ENCODE measurements around the gene SLC25A51. TPM values are rescaled to one million over a fixed set of nuclear protein-coding genes. Genes with fewer than 3 reads are reported as not detected.
A peak's percentile ranks its signal among the peaks of the same experiment; 100 is the strongest.

The SLC25A51 gene
- total RNA-seq, 1 experiment from 2014 or later = 29.6 TPM

GRCh38 chr9:37859043-37859442 is 44.9 kb downstream of the SLC25A51 start:
- H3K27me3 Mint-ChIP-seq (ENCODE audit: insufficient read depth, unreplicated experiment) = no peaks in the 10 kb centered on the region
- ChIA-PET POLR2A (interaction anchor here (0.7 to 1.1 kb wide), 2 partner anchors 8 to 44 kb away, joined by 3 read pairs; no protein-coding TSS in a partner anchor), CTCF (no interaction called here)
- H3K4me3 Mint-ChIP-seq (ENCODE audit: unreplicated experiment) = no peak overlapping the region
- H3K36me3 Mint-ChIP-seq (ENCODE audit: insufficient read depth, unreplicated experiment) = peaks cover 64% of the 10 kb centered on the region
- H3K4me1 Mint-ChIP-seq (ENCODE audit: insufficient read depth, unreplicated experiment) = no peaks in the 10 kb centered on the region
- no TSS peak for BruUV-seq (replicated peaks)
- intact Hi-C loops (cut with micrococcal nuclease) = no loop called here
- peak; percentile 7 for DNase-seq (ENCODE audit: unreplicated experiment)
- TF ChIP-seq CTCF (IDR thresholded peaks at IDR 0.05; ENCODE audit: unreplicated experiment) = no peak
- no peaks in the 10 kb centered on the region for H3K9me3 Mint-ChIP-seq (ENCODE audit: unreplicated experiment)
- no peak overlapping the region for H3K27ac Mint-ChIP-seq (ENCODE audit: low read depth, unreplicated experiment)

GRCh38 chr9:37856551-37856950 is 47.4 kb downstream of the SLC25A51 start:
- Mint-ChIP-seq H3K27me3 (ENCODE audit: insufficient read depth, unreplicated experiment) (no peaks in the 10 kb centered on the region), H3K9me3 (ENCODE audit: unreplicated experiment) (no peaks in the 10 kb centered on the region), H3K27ac (ENCODE audit: low read depth, unreplicated experiment) (no peak overlapping the region), H3K36me3 (ENCODE audit: insufficient read depth, unreplicated experiment) (peaks cover 49% of the 10 kb centered on the region), H3K4me3 (ENCODE audit: unreplicated experiment) (no peak overlapping the region), H3K4me1 (ENCODE audit: insufficient read depth, unreplicated experiment) (no peaks in the 10 kb centered on the region)
- BruUV-seq (replicated peaks) = no TSS peak
- CTCF ChIA-PET = no interaction called here
- no peak for TF ChIP-seq CTCF (IDR thresholded peaks at IDR 0.05; ENCODE audit: unreplicated experiment)
- no peak for DNase-seq (ENCODE audit: unreplicated experiment)
- POLR2A ChIA-PET = no interaction called here
- intact Hi-C loops (cut with micrococcal nuclease) = no loop called here

GRCh38 chr9:37852222-37852621 is 51.7 kb downstream of the SLC25A51 start:
- intact Hi-C loops (cut with micrococcal nuclease) = no loop called here
- TF ChIP-seq CTCF (IDR thresholded peaks at IDR 0.05; ENCODE audit: unreplicated experiment) = no peak
- Mint-ChIP-seq H3K36me3 (ENCODE audit: insufficient read depth, unreplicated experiment) (peaks cover 28% of the 10 kb centered on the region), H3K27ac (ENCODE audit: low read depth, unreplicated experiment) (no peak overlapping the region), H3K9me3 (ENCODE audit: unreplicated experiment) (no peaks in the 10 kb centered on the region), H3K27me3 (ENCODE audit: insufficient read depth, unreplicated experiment) (no peaks in the 10 kb centered on the region), H3K4me3 (ENCODE audit: unreplicated experiment) (no peak overlapping the region), H3K4me1 (ENCODE audit: insufficient read depth, unreplicated experiment) (no peaks in the 10 kb centered on the region)
- DNase-seq (ENCODE audit: unreplicated experiment) = no peak
- ChIA-PET POLR2A (interaction anchor here (0.6 to 1.2 kb wide), 2 partner anchors 16 to 80 kb away, joined by 3 read pairs; no protein-coding TSS in a partner anchor), CTCF (interaction anchor here (0.6 kb wide), 1 partner anchor 61 kb away, joined by 3 read pairs; no protein-coding TSS in a partner anchor)
- no TSS peak for BruUV-seq (replicated peaks)

- Mint-ChIP-seq H3K27me3 (ENCODE audit: insufficient read depth, unreplicated experiment) (no peaks in the 10 kb centered on the region), H3K4me3 (ENCODE audit: unreplicated experiment) (no peak overlapping the region), H3K36me3 (ENCODE audit: insufficient read depth, unreplicated experiment) (peaks cover 14% of the 10 kb centered on the region), H3K9me3 (ENCODE audit: unreplicated experiment) (no peaks in the 10 kb centered on the region), H3K4me1 (ENCODE audit: insufficient read depth, unreplicated experiment) (peaks cover 16% of the 10 kb centered on the region), H3K27ac (ENCODE audit: low read depth, unreplicated experiment) (no peak overlapping the region)
- peak; percentile 83 for DNase-seq (ENCODE audit: unreplicated experiment)
- no peak for TF ChIP-seq CTCF (IDR thresholded peaks at IDR 0.05; ENCODE audit: unreplicated experiment)
- BruUV-seq (replicated peaks) = no TSS peak
- ChIA-PET CTCF (interaction anchor here (1.0 kb wide), 1 partner anchor 17 kb away, joined by 4 read pairs; no protein-coding TSS in a partner anchor), POLR2A (interaction anchor here (1.1 to 1.6 kb wide), 4 partner anchors 11 to 375 kb away, joined by 3 to 8 read pairs (median 3); no protein-coding TSS in a partner anchor)
- intact Hi-C loops (cut with micrococcal nuclease) = no loop called here
These were observed 63.2 kb downstream of the SLC25A51 start for GRCh38 chr9:37840560-37841194.
